ENCODE results near the gene GALNT2. TPM values are rescaled to one million over a fixed set of nuclear protein-coding genes. Genes with fewer than 3 reads are reported as not detected.

GALNT2 gene
- total and polyA plus RNA-seq, 2 of the 13 experiments (the other 11 are each of a cell fraction or from before 2014, with no cell fraction given) = 39.3 to 39.6 TPM

DNA sequence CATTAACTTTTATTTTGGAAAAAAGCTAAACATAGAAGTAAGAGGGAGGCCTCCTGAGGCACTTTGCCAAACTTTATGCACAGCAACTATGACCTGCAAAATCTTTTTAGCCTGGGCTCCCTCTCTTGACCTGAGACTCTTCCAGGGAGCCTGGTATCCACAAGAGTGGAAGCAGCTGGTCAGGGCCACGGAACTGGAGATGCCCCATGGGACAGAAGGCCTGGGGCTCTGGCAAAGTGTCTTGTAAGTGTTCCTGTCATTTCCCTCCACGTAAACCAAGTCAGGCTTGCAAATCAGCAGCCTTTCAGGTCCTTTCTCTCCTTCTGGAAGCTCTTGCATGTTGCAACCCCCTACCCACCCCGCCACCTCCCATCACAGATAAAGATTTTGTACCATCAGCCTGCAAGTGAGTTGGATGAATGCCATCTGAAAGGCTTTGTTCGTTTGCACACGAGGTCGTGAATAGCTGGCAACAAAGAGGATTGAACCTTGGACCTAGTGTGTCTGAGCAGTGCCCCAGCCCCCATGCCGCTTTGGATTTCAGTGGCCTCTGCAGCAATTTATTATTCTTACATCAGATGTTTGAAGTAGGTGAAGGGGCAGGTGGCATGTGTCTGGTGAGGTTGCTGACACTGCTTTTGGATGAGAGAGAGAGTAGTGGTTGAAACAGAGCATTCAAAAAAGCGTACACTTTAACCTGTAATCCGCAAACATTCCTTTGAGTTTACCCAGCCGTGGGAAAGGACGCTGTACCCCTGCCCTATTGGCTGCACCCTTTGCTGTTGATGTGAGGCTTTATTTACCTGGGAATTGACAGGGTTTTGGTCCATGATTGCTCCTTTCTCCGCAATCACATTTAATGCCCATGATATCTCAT lies 91.6 kb downstream of the GALNT2 start (continued):
- no peak for TF ChIP-seq ZNF775 (CRISPR knock-in tag; IDR thresholded peaks at IDR 0.05; ENCODE audit: borderline replicate concordance)
- TF ChIP-seq MYC (CRISPR knock-in tag; IDR thresholded peaks at IDR 0.05; ENCODE audit: borderline replicate concordance) = peak; percentile 94
- TF ChIP-seq, protein P1, sequence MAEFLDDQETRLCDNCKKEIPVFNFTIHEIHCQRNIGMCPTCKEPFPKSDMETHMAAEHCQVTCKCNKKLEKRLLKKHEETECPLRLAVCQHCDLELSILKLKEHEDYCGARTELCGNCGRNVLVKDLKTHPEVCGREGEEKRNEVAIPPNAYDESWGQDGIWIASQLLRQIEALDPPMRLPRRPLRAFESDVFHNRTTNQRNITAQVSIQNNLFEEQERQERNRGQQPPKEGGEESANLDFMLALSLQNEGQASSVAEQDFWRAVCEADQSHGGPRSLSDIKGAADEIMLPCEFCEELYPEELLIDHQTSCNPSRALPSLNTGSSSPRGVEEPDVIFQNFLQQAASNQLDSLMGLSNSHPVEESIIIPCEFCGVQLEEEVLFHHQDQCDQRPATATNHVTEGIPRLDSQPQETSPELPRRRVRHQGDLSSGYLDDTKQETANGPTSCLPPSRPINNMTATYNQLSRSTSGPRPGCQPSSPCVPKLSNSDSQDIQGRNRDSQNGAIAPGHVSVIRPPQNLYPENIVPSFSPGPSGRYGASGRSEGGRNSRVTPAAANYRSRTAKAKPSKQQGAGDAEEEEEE (CRISPR knock-in tag; IDR thresholded peaks at IDR 0.05; ENCODE audit: borderline replicate concordance) = no peak
- TF ChIP-seq, protein P2, sequence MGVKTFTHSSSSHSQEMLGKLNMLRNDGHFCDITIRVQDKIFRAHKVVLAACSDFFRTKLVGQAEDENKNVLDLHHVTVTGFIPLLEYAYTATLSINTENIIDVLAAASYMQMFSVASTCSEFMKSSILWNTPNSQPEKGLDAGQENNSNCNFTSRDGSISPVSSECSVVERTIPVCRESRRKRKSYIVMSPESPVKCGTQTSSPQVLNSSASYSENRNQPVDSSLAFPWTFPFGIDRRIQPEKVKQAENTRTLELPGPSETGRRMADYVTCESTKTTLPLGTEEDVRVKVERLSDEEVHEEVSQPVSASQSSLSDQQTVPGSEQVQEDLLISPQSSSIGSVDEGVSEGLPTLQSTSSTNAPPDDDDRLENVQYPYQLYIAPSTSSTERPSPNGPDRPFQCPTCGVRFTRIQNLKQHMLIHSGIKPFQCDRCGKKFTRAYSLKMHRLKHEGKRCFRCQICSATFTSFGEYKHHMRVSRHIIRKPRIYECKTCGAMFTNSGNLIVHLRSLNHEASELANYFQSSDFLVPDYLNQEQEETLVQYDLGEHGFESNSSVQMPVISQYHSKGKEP (CRISPR knock-in tag; IDR thresholded peaks at IDR 0.05) = no peak
- TF ChIP-seq EHMT2 (IDR thresholded peaks at IDR 0.05; ENCODE audit: borderline replicate concordance, low read depth, low read length) = no peak
- no peak for TF ChIP-seq ZNF441 (CRISPR knock-in tag; IDR thresholded peaks at IDR 0.05; ENCODE audit: borderline replicate concordance)
- TF ChIP-seq EP300 (IDR thresholded peaks at IDR 0.05; ENCODE audit: low read depth in 2 of 2, low read length in 2 of 2) = peak; percentile 91 to 93
- TF ChIP-seq EP300 (CRISPR knock-in tag; IDR thresholded peaks at IDR 0.05; ENCODE audit: borderline replicate concordance) = peak; percentile 94
- TF ChIP-seq FIP1L1 (IDR thresholded peaks at IDR 0.05; ENCODE audit: borderline replicate concordance, insufficient read depth, low read depth, low read length) = no peak
- no peak for TF ChIP-seq ATF7-NPFF (CRISPR knock-in tag; IDR thresholded peaks at IDR 0.05; ENCODE audit: low read depth)
- TF ChIP-seq ATF1 (CRISPR knock-in tag; IDR thresholded peaks at IDR 0.05) = peak; percentile 81
- 0 out of 2 replicates have a peak, but pooled peaks have one; percentile 31 for TF ChIP-seq ZBTB38 (CRISPR knock-in tag; IDR thresholded peaks at IDR 0.05)
- no peak for TF ChIP-seq ZNF570 (CRISPR knock-in tag; IDR thresholded peaks at IDR 0.05; ENCODE audit: borderline replicate concordance)
- 0 out of 2 replicates have a peak, but pooled peaks have one; percentile 35 for TF ChIP-seq ZNF317 (CRISPR knock-in tag; IDR thresholded peaks at IDR 0.05)
- peak; percentile 78; the same call in 1 of the 2 replicates for TF ChIP-seq TFAP4 (IDR thresholded peaks at IDR 0.05; ENCODE audit: borderline replicate concordance, low read depth)

Measured in HepG2 (cell line).